HG03159 (cell line): Measurements from ENCODE around the gene SH2D2A.
A peak's percentile ranks its signal among the peaks of the same experiment; 100 is the strongest.
"Not testable (repeated sequence)": the region's sequence is repeated elsewhere in the genome, so short reads cannot be mapped to it uniquely, and the experiment has no call there.

Source experiments
- ATAC-seq: cut with Tn5 transposase; IDR thresholded peaks from one replicate; pipeline ENCODE4 v1.9.1; 2021; ENCODE audit warnings: mild to moderate bottlenecking, moderate library complexity; ENCODE audit not compliant: unreplicated experiment

SH2D2A gene

GRCh38 chr1:156775799-156776198 lies 40.8 kb downstream of the SH2D2A start:
- no peak for ATAC-seq

DNA sequence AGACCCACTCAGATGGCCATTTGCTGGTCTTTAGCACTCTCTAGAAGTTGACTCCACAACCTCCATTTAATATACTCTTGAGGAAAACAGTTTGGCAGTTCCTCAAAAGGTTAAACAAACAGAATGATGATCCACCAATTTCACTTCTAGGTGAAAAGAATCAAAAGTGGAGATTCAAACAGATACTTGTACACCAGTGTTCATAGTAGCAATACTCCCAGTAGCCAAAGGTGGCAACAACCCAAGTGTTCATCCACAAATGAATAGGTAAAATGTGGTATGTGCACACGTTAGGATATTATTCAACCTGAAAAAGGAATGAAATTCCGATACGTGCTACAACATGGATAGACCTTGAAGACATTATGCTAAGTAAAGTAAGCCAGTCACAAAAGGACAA lies 43.0 kb downstream of the SH2D2A start:
- ATAC-seq: no peak

GRCh38 chr1:156772728-156773497 lies 43.7 kb downstream of the SH2D2A start:
- ATAC-seq: no peak

- ATAC-seq: no peak
These were observed 44.4 kb downstream of the SH2D2A start for GRCh38 chr1:156772222-156772621.

DNA sequence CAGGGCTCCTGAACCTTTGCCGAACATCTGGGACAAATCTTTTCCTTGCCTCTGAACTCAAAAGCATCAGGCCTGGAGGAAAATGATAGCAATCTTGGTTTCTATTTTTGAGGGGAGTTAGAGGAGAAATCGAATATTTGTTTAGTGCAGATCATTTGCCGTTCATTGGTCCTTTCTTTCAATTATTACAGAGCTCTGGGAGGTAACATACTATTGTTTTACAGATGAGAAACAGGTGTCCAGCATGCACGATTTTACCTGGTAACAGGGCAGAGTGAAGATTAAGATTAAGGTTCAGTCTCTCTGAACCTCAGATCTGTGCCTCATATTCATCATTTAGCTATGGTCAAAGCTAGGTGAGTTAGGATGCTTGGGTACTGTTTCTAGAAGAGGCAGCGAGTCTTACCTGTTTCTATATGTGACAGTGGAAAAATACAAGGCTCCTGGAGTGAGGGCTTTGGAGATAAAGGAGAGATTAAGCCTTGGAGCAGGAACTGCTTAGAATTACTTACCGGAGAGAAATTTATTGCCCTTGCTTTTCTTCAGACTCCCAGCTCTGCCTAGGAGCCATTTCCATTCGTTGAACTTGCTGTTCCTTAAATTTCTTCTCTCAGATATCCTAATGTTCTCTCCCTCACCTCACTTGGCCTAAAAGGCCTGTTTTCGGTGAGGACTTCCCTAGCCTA lies 47.9 kb downstream of the SH2D2A start:
- ATAC-seq: no peak

DNA sequence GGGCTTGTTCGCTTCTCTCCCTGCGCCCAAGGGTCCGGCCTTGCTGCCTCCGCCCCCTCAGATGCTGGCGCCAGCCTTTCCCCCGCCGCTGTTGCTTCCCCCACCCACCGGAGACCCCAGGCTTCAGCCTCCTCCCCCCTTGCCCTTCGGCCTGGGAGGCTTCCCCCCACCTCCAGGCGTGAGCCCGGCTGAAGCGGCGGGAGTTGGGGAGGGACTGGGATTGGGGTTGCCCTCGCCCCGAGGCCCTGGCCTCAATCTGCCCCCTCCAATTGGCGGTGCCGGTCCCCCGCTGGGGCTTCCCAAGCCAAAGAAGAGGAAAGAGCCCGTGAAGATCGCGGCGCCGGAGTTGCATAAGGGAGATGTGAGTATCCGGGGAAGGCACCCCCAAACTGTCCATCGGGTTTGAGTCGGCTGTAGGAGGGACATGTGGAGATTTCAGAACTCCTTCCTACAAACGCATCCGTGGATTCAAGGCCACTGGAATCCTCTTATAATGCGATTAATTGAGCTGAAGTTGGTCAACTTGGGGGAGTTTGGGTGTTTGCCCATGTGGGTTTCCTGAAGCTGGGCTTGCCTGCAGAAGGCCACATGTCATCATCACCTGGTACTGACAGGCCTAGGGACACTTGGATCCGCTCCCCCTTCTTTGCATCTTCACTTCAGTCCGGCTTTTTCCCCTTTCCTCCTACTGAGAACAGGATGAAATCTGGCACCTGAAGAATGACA lies 48.6 kb downstream of the SH2D2A start:
- no peak for ATAC-seq

DNA sequence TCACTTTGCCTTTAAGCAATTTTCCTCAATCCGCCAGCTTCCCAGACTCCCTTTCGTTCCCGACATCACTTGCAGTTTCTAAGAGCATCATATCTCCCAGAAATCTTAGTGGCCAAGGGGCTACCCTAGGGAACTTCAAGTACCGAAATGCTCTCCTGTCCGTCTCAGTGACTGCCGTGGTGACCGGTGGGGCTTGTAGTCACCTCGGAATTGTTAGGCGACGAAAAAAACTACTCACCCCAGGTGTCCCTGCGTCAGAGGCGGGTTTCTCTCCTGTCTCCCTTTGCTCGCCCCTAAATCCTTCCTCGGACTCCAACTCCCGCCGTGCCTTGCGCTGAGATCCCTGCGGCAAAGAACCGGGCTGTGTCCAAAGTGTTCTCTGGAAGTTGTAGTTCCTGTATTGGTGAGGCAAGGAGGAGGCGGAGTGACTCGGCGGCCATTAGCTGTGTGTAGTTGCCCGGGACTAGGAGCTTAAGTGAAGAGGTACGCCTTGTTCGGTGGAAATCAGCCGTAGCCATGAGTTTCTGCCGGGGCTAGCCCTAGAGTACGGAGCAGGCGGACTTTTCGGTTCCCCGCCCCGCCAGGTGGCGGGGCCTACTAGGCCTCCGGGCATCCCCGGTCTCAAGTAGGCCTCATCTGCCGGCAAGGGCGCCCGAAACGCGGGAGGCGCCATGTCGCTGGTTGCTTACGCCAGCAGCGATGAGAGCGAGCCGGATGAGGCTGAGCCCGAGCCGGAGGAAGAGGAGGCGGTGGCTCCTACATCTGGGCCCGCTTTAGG lies 49.4 kb downstream of the SH2D2A start, which contains the start of gene PRCC:
PRCC (plus strand) TSS at position 435 of the 778 bp plus-strand sequence; CDS start at position 672, 237 bp downstream.
- ATAC-seq: peak; percentile 92

DNA sequence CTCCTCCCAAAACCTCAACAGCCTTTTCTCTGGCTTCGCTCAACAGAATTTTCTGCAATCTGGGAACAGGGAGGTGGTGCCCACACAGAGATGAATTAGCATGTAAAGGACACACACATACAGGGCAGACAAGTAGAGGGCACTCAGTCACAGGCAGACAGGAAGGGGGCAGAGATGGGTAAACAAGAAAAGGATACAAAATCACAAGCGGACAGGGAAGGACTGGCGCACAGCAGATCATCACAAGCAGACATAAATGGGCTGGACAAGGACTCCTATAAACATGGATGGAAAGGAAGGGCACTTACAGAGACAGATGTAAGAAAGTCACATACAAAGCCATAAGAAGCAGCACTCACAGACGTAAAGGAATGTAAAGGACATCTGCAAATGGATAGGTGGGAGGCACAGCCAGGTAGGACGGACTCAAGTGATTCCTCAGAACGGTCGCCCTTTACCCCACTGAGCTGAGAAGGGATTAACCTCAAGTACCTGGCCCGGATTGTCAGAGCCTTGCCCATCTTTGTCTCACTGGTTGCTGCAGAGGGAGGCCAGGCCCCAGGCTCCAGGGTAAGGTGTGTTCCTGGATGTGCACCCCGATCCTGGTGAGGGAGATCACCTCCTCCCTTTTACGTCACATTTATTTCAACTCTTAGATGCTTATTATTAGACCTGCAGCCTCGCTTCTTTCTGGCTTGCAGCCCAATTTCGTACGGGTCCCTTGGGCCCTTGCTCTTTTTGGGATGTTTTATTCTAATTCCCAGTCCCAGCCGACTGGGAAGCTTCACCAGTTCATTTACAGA lies 50.1 kb downstream of the SH2D2A start:
- ATAC-seq: no peak

GRCh38 chr1:156765666-156766065 lies 51.0 kb downstream of the SH2D2A start:
- no peak for ATAC-seq

DNA sequence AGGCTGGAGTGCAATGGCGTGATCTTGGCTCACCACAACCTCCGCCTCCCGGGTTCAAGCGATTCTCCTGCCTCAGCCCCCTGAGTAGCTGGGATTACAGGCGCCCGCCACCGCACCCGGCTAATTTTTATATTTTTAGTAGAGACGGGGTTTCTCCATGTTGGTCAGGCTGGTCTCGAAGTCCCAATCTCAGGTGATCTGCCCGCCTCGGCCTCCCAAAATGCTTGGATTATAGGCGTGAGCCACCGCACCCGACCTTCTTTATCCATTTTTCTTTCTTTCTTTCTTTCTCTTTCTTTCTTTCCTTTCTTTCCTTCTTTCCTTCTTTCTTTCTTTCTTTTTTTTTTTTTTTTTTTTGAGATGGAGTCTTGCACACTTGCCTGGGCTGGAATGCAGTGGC lies 51.5 kb downstream of the SH2D2A start:
- ATAC-seq: not testable (repeated sequence)

GRCh38 chr1:156760796-156761104 lies 55.9 kb downstream of the SH2D2A start:
- no peak for ATAC-seq

GRCh38 chr1:156760092-156760795 lies 56.4 kb downstream of the SH2D2A start:
- no peak for ATAC-seq

DNA sequence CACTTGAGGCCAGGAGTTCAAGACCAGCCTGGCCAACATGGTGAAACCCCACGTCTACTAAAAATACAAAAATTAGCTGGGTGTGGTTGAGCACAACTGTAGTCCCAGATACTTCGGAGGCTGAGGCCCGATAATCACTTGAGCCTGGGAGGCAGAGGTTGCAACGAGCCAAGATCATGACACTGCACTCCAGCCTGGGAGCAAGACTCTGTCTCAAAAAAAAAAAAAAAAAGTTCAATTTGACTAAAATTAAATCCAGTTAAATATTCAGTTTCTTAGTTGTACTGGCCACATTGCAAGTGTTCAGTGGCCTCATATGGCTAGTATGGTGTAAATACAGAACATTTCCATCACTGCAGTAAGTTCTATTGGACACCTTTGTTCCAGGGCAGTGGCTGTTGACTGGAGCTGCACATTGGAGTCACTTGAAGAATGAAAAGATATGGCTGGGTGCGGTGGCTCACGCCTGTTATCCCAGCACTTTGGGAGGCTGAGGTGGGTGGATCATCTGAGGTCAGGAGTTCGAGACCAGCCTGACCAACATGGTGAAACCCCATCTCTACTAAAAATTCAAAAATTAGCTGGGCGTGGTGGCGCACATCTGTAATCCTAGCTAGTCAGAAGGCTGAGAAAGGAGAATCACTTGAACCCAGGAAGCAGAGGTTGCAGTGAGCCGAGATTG lies 58.9 kb downstream of the SH2D2A start:
- not testable (repeated sequence) for ATAC-seq

DNA sequence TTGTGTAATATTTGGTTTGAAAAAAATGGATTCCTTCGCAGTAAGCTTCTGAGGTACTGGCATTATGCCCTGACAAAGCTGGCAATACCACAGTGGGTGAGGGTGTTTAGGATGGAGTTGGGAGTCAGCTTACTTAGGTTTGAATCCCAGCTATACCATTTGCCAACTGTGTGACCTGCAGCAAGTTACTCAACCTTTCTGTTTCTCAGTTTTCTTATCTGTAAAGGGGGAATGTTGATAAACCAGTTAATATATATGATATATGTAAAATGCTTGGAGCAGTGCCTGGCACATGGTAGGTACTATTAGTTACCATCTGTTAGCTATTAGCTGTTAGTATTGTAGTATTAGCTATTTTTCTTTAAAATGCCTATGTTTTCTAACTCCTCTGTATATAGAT lies 60.3 kb downstream of the SH2D2A start:
- ATAC-seq: no peak
